ENCODE measurements around the gene LZTS2. TPM values are rescaled to one million over a fixed set of nuclear protein-coding genes. Genes with fewer than 3 reads are reported as not detected.

Gene LZTS2
- total RNA-seq, 1 experiment from 2014 or later: 176 TPM

GRCh38 chr10:100997360-100998182 lies 2.0 kb upstream of the LZTS2 start:
- peak; percentile 98 for DNase-seq (ENCODE audit: low read depth)

- DNase-seq (ENCODE audit: low read depth): no peak
Measured at GRCh38 chr10:100998183-100998990, 1.2 kb upstream of the LZTS2 start.

GRCh38 chr10:100998991-100999741 lies 442 bp upstream of the LZTS2 start:
- peak; percentile 76 for DNase-seq (ENCODE audit: low read depth)

GRCh38 chr10:101000127-101000914 lies 713 bp downstream of the LZTS2 start:
- DNase-seq (ENCODE audit: low read depth): peak; percentile 38

GRCh38 chr10:101000915-101001658 lies 1.5 kb downstream of the LZTS2 start:
- DNase-seq (ENCODE audit: low read depth): peak; percentile 94

- no peak for DNase-seq (ENCODE audit: low read depth)
Measured at GRCh38 chr10:101001659-101002035, 2.0 kb downstream of the LZTS2 start.

- no peak for DNase-seq (ENCODE audit: low read depth)
Measured at GRCh38 chr10:101002456-101002855, 2.8 kb downstream of the LZTS2 start.

GRCh38 chr10:101003639-101004206 lies 4.1 kb downstream of the LZTS2 start:
- DNase-seq (ENCODE audit: low read depth): no peak

- no peak for DNase-seq (ENCODE audit: low read depth)
Measured at GRCh38 chr10:101005361-101005760, 5.8 kb downstream of the LZTS2 start.

- DNase-seq (ENCODE audit: low read depth): no peak
Measured at GRCh38 chr10:101005869-101006567, 6.4 kb downstream of the LZTS2 start.

GRCh38 chr10:101006593-101007098 lies 7.0 kb downstream of the LZTS2 start:
- DNase-seq (ENCODE audit: low read depth): peak; percentile 21

- peak; percentile 60 for DNase-seq (ENCODE audit: low read depth)
Measured at GRCh38 chr10:101007099-101007711, 7.6 kb downstream of the LZTS2 start.

- peak; percentile 61 for DNase-seq (ENCODE audit: low read depth)
Measured at GRCh38 chr10:101007915-101008822, 8.6 kb downstream of the LZTS2 start.

GRCh38 chr10:101008823-101009423 lies 9.3 kb downstream of the LZTS2 start:
- no peak for DNase-seq (ENCODE audit: low read depth)

- DNase-seq (ENCODE audit: low read depth): no peak
Measured at GRCh38 chr10:101010329-101010728, 10.7 kb downstream of the LZTS2 start.

GRCh38 chr10:101011517-101012423 lies 12.2 kb downstream of the LZTS2 start:
- DNase-seq (ENCODE audit: low read depth): no peak

Data from LHCN-M2 (cell line).